SK-N-MC (cell line): ENCODE measurements around the gene LMTK3.

ENCODE experiments used
- DNase-seq: peaks from one replicate; pipeline ENCODE4 v3.0.0-alpha.2; 2011; ENCODE audit warnings: low read depth, low spot score
- H3K27ac ChIP-seq: fragments of 200-600 bp; sonication (generic); 2 replicates; pipeline ENCODE4 v1.5.1; 2016; ENCODE audit warnings: mixed run types
- H3K36me3 ChIP-seq: fragments of 200-600 bp; sonication (generic); 2 replicates; pipeline ENCODE4 v1.6.1; 2017; ENCODE audit warnings: antibody characterized with exemption, low read length, mixed read lengths; ENCODE audit not compliant: insufficient read depth
- H3K4me3 ChIP-seq: fragments of 200-600 bp; sonication (generic); 2 replicates; pipeline ENCODE4 v1.5.1; 2016
- H3K9ac ChIP-seq: fragments of 200-600 bp; sonication (generic); 2 replicates; pipeline ENCODE4 v1.8.0; 2017; ENCODE audit warnings: mixed run types, mixed read lengths; ENCODE audit not compliant: insufficient read length
- H3K9me3 ChIP-seq: fragments of 200-600 bp; sonication (generic); 2 replicates; pipeline ENCODE4 v1.6.1; 2017; ENCODE audit warnings: low read depth, mild to moderate bottlenecking, antibody characterized with exemption, low read length, moderate library complexity, mixed read lengths
- EZH2 ChIP-seq: fragments of 200-600 bp; sonication (generic); IDR thresholded peaks from one replicate; pipeline ENCODE4 v1.6.1; 2017; ENCODE audit warnings: antibody characterized with exemption
- FOXP2 ChIP-seq: optimal IDR thresholded peaks from 2 replicates; pipeline ENCODE3; 2011; ENCODE audit warnings: mild to moderate bottlenecking, moderate library complexity; ENCODE audit not compliant: insufficient read depth; ENCODE audit errors: extremely low read length, control extremely low read depth
- POLR2AphosphoS5 ChIP-seq: IDR thresholded peaks from 2 replicates; pipeline ENCODE4 v1.6.1; 2012; ENCODE audit warnings: mild to moderate bottlenecking, low read depth, low read length, borderline replicate concordance

LMTK3 gene

GRCh38 chr19:48497728-48498594 is 13.7 kb downstream of the LMTK3 start:
- no peaks in the 10 kb centered on the region for H3K36me3 ChIP-seq
- no peaks in the 10 kb centered on the region for H3K9me3 ChIP-seq
- TF ChIP-seq EZH2 (no peak), POLR2AphosphoS5 (no peak), FOXP2 (no peak)
- H3K4me3 ChIP-seq, result no peak overlapping the region
- DNase-seq, result no peak
- no peak overlapping the region for H3K9ac ChIP-seq
- H3K27ac ChIP-seq, result no peak overlapping the region

GRCh38 chr19:48496959-48497727 is 14.5 kb downstream of the LMTK3 start:
- no peaks in the 10 kb centered on the region for H3K36me3 ChIP-seq
- TF ChIP-seq POLR2AphosphoS5 (no peak), EZH2 (no peak), FOXP2 (no peak)
- H3K27ac ChIP-seq, result no peak overlapping the region
- H3K9ac ChIP-seq, result no peak overlapping the region
- H3K4me3 ChIP-seq, result no peak overlapping the region
- no peak for DNase-seq
- no peaks in the 10 kb centered on the region for H3K9me3 ChIP-seq

GRCh38 chr19:48495396-48495795 is 16.2 kb downstream of the LMTK3 start:
- no peak overlapping the region for H3K4me3 ChIP-seq

GRCh38 chr19:48493718-48494401 is 17.8 kb downstream of the LMTK3 start:
- no peak for DNase-seq
- no peak for TF ChIP-seq FOXP2
- no peak for TF ChIP-seq POLR2AphosphoS5
- no peak for TF ChIP-seq EZH2
- peak overlapping the region; percentile 77 for H3K9ac ChIP-seq
- no peaks in the 10 kb centered on the region for H3K9me3 ChIP-seq
- peak overlapping the region; percentile 91 for H3K4me3 ChIP-seq
- no peaks in the 10 kb centered on the region for H3K36me3 ChIP-seq
- no peak overlapping the region; the same call in 1 of the 2 replicates for H3K27ac ChIP-seq

More at GRCh38 chr19:48495396-48495795, 16.2 kb downstream of the LMTK3 start:
- Histone ChIP-seq H3K9me3 (no peaks in the 10 kb centered on the region), H3K36me3 (no peaks in the 10 kb centered on the region), H3K27ac (peak overlapping the region; percentile 60; the same call in 1 of the 2 replicates), H3K9ac (no peak overlapping the region)
- no peak for DNase-seq
- TF ChIP-seq EZH2 (no peak), FOXP2 (no peak), POLR2AphosphoS5 (no peak)

GRCh38 chr19:48492925-48493717 is 18.5 kb downstream of the LMTK3 start:
- no peaks in the 10 kb centered on the region for H3K9me3 ChIP-seq
- H3K27ac ChIP-seq, result peak overlapping the region; percentile 79
- H3K36me3 ChIP-seq, result no peaks in the 10 kb centered on the region
- TF ChIP-seq EZH2 (no peak), POLR2AphosphoS5 (peak; percentile 73), FOXP2 (no peak)
- peak; percentile 92 for DNase-seq
- peak overlapping the region; percentile 91 for H3K4me3 ChIP-seq
- peak overlapping the region; percentile 77 for H3K9ac ChIP-seq

GRCh38 chr19:48491793-48492123 is 19.9 kb downstream of the LMTK3 start:
- H3K27ac ChIP-seq, result peak overlapping the region; percentile 46
- no peaks in the 10 kb centered on the region for H3K36me3 ChIP-seq
- H3K9ac ChIP-seq, result no peak overlapping the region
- H3K4me3 ChIP-seq, result peak overlapping the region; percentile 54
- DNase-seq, result no peak
- H3K9me3 ChIP-seq, result no peaks in the 10 kb centered on the region
- TF ChIP-seq EZH2 (no peak), POLR2AphosphoS5 (no peak), FOXP2 (no peak)

GRCh38 chr19:48490981-48491792 is 20.4 kb downstream of the LMTK3 start:
- peak overlapping the region; percentile 46 for H3K27ac ChIP-seq

More at GRCh38 chr19:48490981-48491792, 20.4 kb downstream of the LMTK3 start:
- peak overlapping the region; percentile 56 for H3K4me3 ChIP-seq
- no peaks in the 10 kb centered on the region for H3K36me3 ChIP-seq
- no peaks in the 10 kb centered on the region for H3K9me3 ChIP-seq
- no peak for TF ChIP-seq FOXP2
- no peak for TF ChIP-seq POLR2AphosphoS5
- no peak for TF ChIP-seq EZH2
- no peak overlapping the region for H3K9ac ChIP-seq
- no peak for DNase-seq
